Hepatocyte (in vitro differentiated cells): Measurements from ENCODE around the gene KRTAP19-5.

ENCODE experiments used
- EZH2phosphoT487 ChIP-seq: fragments of 200-600 bp; sonication (generic); IDR thresholded peaks from one replicate; pipeline ENCODE4 v1.6.1; 2018; ENCODE audit warnings: antibody characterized with exemption, mild to moderate bottlenecking, low read depth, moderate library complexity; ENCODE audit not compliant: unreplicated experiment, severe bottlenecking
- TF ChIP-seq, protein P1 (sequence below): fragments of 200-600 bp; sonication (generic); IDR thresholded peaks from 2 replicates; pipeline ENCODE4 v1.5.1; 2016; ENCODE audit warnings: antibody characterized with exemption, mild to moderate bottlenecking; ENCODE audit not compliant: poor library complexity

GRCh38 chr21:30541764-30542163 lies 39.8 kb upstream of the KRTAP19-5 start, which contains the start of gene KRTAP19-6:
- TF ChIP-seq EZH2phosphoT487 = no peak
- TF ChIP-seq, protein P1, sequence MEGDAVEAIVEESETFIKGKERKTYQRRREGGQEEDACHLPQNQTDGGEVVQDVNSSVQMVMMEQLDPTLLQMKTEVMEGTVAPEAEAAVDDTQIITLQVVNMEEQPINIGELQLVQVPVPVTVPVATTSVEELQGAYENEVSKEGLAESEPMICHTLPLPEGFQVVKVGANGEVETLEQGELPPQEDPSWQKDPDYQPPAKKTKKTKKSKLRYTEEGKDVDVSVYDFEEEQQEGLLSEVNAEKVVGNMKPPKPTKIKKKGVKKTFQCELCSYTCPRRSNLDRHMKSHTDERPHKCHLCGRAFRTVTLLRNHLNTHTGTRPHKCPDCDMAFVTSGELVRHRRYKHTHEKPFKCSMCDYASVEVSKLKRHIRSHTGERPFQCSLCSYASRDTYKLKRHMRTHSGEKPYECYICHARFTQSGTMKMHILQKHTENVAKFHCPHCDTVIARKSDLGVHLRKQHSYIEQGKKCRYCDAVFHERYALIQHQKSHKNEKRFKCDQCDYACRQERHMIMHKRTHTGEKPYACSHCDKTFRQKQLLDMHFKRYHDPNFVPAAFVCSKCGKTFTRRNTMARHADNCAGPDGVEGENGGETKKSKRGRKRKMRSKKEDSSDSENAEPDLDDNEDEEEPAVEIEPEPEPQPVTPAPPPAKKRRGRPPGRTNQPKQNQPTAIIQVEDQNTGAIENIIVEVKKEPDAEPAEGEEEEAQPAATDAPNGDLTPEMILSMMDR = no peak
